NB4 (cell line): ENCODE data around the gene ATF5.

Source experiments
- DNase-seq: peaks from one replicate; pipeline ENCODE4 v3.0.0; 2010; ENCODE audit warnings: low read depth
- H3K4me3 ChIP-seq: one replicate; pipeline ENCODE4 v1.5.1; 2011; ENCODE audit warnings: mild to moderate bottlenecking, low read depth, low read length, moderate library complexity
- MYC ChIP-seq: IDR thresholded peaks from 2 replicates; pipeline ENCODE4 v1.6.1; 2011; ENCODE audit warnings: low read depth, low read length
- POLR2A ChIP-seq: IDR thresholded peaks from 2 replicates; pipeline ENCODE4 v1.6.1; 2011; ENCODE audit warnings: mild to moderate bottlenecking; ENCODE audit not compliant: insufficient read length; ENCODE audit errors: extremely low read depth
- TF ChIP-seq, protein P1 (sequence below): IDR thresholded peaks from one replicate; pipeline ENCODE4 v1.5.1; 2012; ENCODE audit warnings: low read depth, low read length
- TF ChIP-seq, protein P2 (sequence below): IDR thresholded peaks from 2 replicates; pipeline ENCODE4 v1.6.1; 2011; ENCODE audit warnings: low read depth, low read length

Gene ATF5

GRCh38 chr19:49882643-49883042 is 46.4 kb upstream of the ATF5 start:
- H3K4me3 ChIP-seq = no peak overlapping the region
- TF ChIP-seq, protein P1, sequence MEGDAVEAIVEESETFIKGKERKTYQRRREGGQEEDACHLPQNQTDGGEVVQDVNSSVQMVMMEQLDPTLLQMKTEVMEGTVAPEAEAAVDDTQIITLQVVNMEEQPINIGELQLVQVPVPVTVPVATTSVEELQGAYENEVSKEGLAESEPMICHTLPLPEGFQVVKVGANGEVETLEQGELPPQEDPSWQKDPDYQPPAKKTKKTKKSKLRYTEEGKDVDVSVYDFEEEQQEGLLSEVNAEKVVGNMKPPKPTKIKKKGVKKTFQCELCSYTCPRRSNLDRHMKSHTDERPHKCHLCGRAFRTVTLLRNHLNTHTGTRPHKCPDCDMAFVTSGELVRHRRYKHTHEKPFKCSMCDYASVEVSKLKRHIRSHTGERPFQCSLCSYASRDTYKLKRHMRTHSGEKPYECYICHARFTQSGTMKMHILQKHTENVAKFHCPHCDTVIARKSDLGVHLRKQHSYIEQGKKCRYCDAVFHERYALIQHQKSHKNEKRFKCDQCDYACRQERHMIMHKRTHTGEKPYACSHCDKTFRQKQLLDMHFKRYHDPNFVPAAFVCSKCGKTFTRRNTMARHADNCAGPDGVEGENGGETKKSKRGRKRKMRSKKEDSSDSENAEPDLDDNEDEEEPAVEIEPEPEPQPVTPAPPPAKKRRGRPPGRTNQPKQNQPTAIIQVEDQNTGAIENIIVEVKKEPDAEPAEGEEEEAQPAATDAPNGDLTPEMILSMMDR = no peak
- TF ChIP-seq, protein P2, sequence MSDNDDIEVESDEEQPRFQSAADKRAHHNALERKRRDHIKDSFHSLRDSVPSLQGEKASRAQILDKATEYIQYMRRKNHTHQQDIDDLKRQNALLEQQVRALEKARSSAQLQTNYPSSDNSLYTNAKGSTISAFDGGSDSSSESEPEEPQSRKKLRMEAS = no peak
- TF ChIP-seq MYC (no peak), POLR2A (no peak)
- DNase-seq = no peak

GRCh38 chr19:49883094-49883493 is 45.9 kb upstream of the ATF5 start:
- TF ChIP-seq MYC = no peak
- no peak for DNase-seq
- H3K4me3 ChIP-seq = no peak overlapping the region

DNA sequence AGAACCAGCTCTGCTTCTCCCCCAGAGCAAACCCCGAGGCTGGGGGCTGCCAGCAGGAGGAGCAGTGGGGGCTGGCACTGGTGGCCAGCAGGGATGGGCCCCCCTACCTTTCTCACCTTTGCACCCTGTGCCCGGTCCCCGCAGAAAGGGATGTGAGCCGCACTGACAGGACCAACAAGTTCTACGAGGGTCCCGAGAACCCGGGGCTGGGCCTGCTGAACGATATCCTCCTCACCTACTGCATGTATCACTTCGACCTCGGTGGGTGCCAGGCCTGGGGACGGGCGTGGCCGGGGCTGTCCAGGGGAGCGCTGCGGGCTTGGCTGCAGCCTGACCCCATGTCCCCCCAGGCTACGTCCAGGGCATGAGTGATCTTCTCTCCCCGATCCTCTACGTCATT is 44.9 kb upstream of the ATF5 start:
- no peak for DNase-seq
- TF ChIP-seq POLR2A (no peak), MYC (no peak)
- TF ChIP-seq, protein P1 = no peak
- TF ChIP-seq, protein P2 = no peak
- H3K4me3 ChIP-seq = no peak overlapping the region

- TF ChIP-seq, protein P2 = no peak
- TF ChIP-seq MYC = no peak
- no peak for TF ChIP-seq POLR2A
- TF ChIP-seq, protein P1 = no peak
- no peak for DNase-seq
- no peak overlapping the region for H3K4me3 ChIP-seq
Measured at GRCh38 chr19:49884760-49885159, 44.2 kb upstream of the ATF5 start.

DNA sequence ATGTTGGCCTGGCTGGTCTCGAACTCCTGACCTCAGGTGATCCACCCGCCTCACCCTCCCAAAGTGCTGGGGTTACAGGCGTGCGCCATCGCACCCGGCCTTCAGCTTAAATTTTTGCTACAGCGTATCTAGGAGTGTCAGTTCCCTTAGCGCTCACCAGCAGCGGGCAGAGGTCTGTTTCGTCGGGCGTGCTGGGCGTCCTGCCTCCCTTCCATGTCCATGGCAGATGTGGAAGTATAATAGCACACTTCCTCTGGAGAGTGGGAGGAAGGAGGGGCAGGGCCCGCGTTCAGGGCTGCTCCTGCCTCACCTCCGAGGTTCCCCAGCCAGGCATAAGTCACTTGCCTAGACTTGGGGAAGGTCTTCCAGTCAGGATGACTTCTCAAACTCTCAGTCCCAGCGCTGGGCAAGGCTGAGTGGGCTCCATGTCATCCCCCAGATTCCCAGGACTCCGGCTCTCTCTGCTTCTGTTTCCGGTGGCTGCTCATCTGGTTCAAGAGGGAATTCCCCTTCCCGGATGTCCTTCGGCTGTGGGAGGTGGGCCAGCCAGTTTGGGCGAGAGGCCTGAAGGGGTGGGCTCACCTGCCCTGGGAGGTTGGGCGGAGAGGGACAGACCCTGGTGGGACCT is 41.9 kb upstream of the ATF5 start:
- no peak overlapping the region for H3K4me3 ChIP-seq
- TF ChIP-seq, protein P1 = no peak
- TF ChIP-seq MYC = no peak
- TF ChIP-seq, protein P2 = no peak
- no peak for TF ChIP-seq POLR2A
- DNase-seq = no peak

- TF ChIP-seq, protein P2 = no peak
- no peak for TF ChIP-seq POLR2A
- TF ChIP-seq, protein P1 = no peak
- TF ChIP-seq MYC = no peak
- no peak for DNase-seq
Measured at GRCh38 chr19:49887665-49888509, 41.1 kb upstream of the ATF5 start.

More at GRCh38 chr19:49887665-49888509, 41.1 kb upstream of the ATF5 start:
- H3K4me3 ChIP-seq = no peak overlapping the region
